Gastrocnemius medialis (tissue), 4 donors: ENCODE results near the gene PPP1R1A. TPM values are rescaled to one million over a fixed set of nuclear protein-coding genes. Genes with fewer than 3 reads are reported as not detected.

Experiments used
- ATAC-seq, 2 donors: fragments of 150-250 bp; one replicate each; pipeline ENCODE4 v1.9.1; 2016
- DNase-seq, 2 donors: peaks; one replicate each; pipeline ENCODE4 v3.0.0-alpha.2; 2019
- H3K27ac ChIP-seq, 4 donors: fragments of 200-600 bp; sonication (generic); 1 replicate in 1 of 4; 2 replicates in 3 of 4; pipeline ENCODE4 v1.5.1; 2016 to 2018; ENCODE audit warnings: mild to moderate bottlenecking in 2 of 4, moderate library complexity in 1 of 4
- H3K27me3 ChIP-seq, 3 donors: fragments of 200-600 bp; sonication (generic) in 2 of 3; 1 replicate in 1 of 3; 2 replicates in 2 of 3; pipeline versions ENCODE4 v1.5.1 to v1.6.0; 2016 to 2019; ENCODE audit warnings: mild to moderate bottlenecking in 1 of 3, moderate library complexity in 1 of 3
- H3K36me3 ChIP-seq, 2 donors: fragments of 200-600 bp; sonication (generic) in 1 of 2; one replicate each; pipeline ENCODE4 v1.5.1; 2017 to 2018
- H3K4me1 ChIP-seq, 2 donors: fragments of 200-600 bp; sonication (generic) in 1 of 2; one replicate each; pipeline ENCODE4 v1.5.1; 2016 to 2017; ENCODE audit warnings: mild to moderate bottlenecking in 2 of 2
- H3K4me3 ChIP-seq, 4 donors: fragments of 200-600 bp; sonication (generic) in 3 of 4; 1 replicate in 1 of 4; 2 replicates in 3 of 4; pipeline ENCODE4 v1.5.1; 2016 to 2019; ENCODE audit warnings: mild to moderate bottlenecking in 2 of 4
- H3K9me3 ChIP-seq, 3 donors: fragments of 200-600 bp; sonication (generic) in 2 of 3; 1 replicate in 1 of 3; 2 replicates in 2 of 3; pipeline ENCODE4 v1.5.1; 2016 to 2019
- POLR2A ChIP-seq, 2 donors: fragments of 450-650 bp; IDR thresholded peaks; one replicate each; pipeline ENCODE4 v1.6.1; 2017; ENCODE audit warnings: antibody characterized with exemption in 2 of 2, mild to moderate bottlenecking in 2 of 2, moderate library complexity in 2 of 2
- in situ Hi-C, 4 donors: fragments of 200-750 bp; cut with MboI; loops; one replicate each; pipeline versions ENCODE4 v1.15.0 to v1.8.0; 2017; ENCODE audit warnings: low sequenced_read_pairs in 4 of 4
- intact Hi-C: fragments of 100-400 bp; cut with DNase I; formaldehyde crosslinking; loops from one replicate; pipeline ENCODE4 v1.15.1; 2023; ENCODE audit warnings: low total_unique reads
- total RNA-seq, 4 donors: library from RNA; depleted of rRNA; stranded (reverse); fragments of >200 nt; gene quantifications; one replicate each; pipeline versions ENCODE4 v1.1.0 to v1.2.3, GENCODE V29; 2016
- TF ChIP-seq, protein P1 (sequence below), 5 experiments: fragments of 450-650 bp in 3 of 5; fragments of 200-600 bp in 2 of 5; sonication (generic) in 2 of 5; IDR thresholded peaks in 4 of 5; conservative IDR thresholded peaks in 1 of 5; 1 replicate in 4 of 5; 2 replicates in 1 of 5; pipeline ENCODE4 v1.5.1; 2016 to 2019; ENCODE audit warnings: antibody characterized with exemption in 5 of 5, mild to moderate bottlenecking in 3 of 5, moderate library complexity in 3 of 5

Gene PPP1R1A
- total RNA-seq, 4 donors from 2014 or later = 209 to 312 (median 235) TPM

- no peak for ATAC-seq
These were observed 43.7 kb downstream of the PPP1R1A start for GRCh38 chr12:54544743-54545142.

DNA sequence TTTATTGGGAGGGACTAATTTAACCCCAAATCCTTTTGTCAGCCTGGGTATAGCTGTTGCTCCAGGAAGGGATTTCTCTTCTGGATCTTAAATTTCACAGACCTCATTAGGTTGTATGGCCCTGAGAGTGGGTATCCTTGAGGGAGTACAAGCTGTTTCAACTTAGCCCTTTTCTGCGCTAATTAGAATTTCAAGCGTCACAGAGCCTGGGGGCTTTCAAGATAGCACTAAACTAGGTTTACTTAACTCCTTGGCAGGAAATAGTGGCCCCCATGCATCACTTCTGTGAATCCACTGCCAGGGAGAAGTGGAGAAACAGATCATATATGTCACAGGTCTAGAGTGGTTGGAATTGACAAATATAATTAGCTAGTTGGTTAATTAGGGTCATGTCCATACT is 44.9 kb downstream of the PPP1R1A start:
- TF ChIP-seq, protein P1, sequence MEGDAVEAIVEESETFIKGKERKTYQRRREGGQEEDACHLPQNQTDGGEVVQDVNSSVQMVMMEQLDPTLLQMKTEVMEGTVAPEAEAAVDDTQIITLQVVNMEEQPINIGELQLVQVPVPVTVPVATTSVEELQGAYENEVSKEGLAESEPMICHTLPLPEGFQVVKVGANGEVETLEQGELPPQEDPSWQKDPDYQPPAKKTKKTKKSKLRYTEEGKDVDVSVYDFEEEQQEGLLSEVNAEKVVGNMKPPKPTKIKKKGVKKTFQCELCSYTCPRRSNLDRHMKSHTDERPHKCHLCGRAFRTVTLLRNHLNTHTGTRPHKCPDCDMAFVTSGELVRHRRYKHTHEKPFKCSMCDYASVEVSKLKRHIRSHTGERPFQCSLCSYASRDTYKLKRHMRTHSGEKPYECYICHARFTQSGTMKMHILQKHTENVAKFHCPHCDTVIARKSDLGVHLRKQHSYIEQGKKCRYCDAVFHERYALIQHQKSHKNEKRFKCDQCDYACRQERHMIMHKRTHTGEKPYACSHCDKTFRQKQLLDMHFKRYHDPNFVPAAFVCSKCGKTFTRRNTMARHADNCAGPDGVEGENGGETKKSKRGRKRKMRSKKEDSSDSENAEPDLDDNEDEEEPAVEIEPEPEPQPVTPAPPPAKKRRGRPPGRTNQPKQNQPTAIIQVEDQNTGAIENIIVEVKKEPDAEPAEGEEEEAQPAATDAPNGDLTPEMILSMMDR (IDR thresholded peaks at IDR 0.05 in 4 of 5, conservative IDR thresholded peaks at IDR 0.05 in 1 of 5) = no peak
- TF ChIP-seq POLR2A (IDR thresholded peaks at IDR 0.05) = no peak
- no peak for ATAC-seq
- no peaks in the 10 kb centered on the region for H3K36me3 ChIP-seq

More at GRCh38 chr12:54544743-54545142, 43.7 kb downstream of the PPP1R1A start:
- H3K4me1 ChIP-seq = peaks cover under 1 to 8% of the 10 kb centered on the region in 2 donors
- H3K36me3 ChIP-seq = no peaks in the 10 kb centered on the region
- TF ChIP-seq, protein P1 (IDR thresholded peaks at IDR 0.05 in 4 of 5, conservative IDR thresholded peaks at IDR 0.05 in 1 of 5) = no peak
- TF ChIP-seq POLR2A (IDR thresholded peaks at IDR 0.05) = no peak
- no peak for DNase-seq
- H3K27me3 ChIP-seq = peaks cover 0 to 4% (median under 1%) of the 10 kb centered on the region in 3 donors
- intact Hi-C loops (no loop called here), in situ Hi-C loops (no loop called here)
- H3K9me3 ChIP-seq = no peaks in the 10 kb centered on the region
- H3K4me3 ChIP-seq = no peak overlapping the region
- H3K27ac ChIP-seq = no peak overlapping the region

DNA sequence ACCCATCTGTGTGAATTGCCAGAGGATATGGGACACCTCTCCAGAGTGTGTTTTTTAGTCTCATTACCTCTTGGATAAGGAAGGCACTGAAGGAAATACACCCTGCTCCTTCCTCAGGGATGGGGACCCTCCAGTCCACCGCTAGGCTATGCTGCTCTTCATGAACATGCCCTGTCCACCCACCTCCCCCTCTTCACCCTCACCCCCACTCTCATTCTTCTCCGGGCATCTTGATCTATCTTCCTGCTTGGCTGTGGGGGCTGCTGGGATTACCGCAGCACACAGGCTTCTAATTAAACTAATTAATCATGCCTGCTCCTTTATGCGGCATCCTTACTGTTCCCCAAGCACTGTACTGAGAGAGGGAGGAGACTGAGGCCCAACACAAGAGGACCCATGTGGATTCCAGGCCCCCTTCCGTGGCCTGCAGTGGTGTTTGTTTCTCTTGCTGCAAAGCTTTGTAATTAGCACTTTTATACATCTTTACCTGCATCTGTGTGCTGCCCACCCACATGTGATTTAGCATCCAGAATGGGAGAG is 46.6 kb downstream of the PPP1R1A start:
- ATAC-seq (no peak), DNase-seq (no peak)
- intact Hi-C loops (no loop called here), in situ Hi-C loops (no loop called here)
- Histone ChIP-seq H3K27me3 (no peaks in the 10 kb centered on the region), H3K4me3 (no peak overlapping the region), H3K36me3 (no peaks in the 10 kb centered on the region), H3K4me1 (no peaks in the 10 kb centered on the region), H3K9me3 (no peaks in the 10 kb centered on the region), H3K27ac (no peak overlapping the region)
- TF ChIP-seq, protein P1 (IDR thresholded peaks at IDR 0.05 in 4 of 5, conservative IDR thresholded peaks at IDR 0.05 in 1 of 5) = no peak
- no peak for TF ChIP-seq POLR2A (IDR thresholded peaks at IDR 0.05)

More for the DNA sequence above, 44.9 kb downstream of the PPP1R1A start:
- in situ Hi-C loops = no loop called here
- Histone ChIP-seq H3K27me3 (no peaks in the 10 kb centered on the region), H3K4me3 (no peak overlapping the region), H3K9me3 (no peaks in the 10 kb centered on the region), H3K27ac (no peak overlapping the region), H3K4me1 (no peaks in the 10 kb centered on the region)
- intact Hi-C loops = no loop called here
- DNase-seq = no peak

DNA sequence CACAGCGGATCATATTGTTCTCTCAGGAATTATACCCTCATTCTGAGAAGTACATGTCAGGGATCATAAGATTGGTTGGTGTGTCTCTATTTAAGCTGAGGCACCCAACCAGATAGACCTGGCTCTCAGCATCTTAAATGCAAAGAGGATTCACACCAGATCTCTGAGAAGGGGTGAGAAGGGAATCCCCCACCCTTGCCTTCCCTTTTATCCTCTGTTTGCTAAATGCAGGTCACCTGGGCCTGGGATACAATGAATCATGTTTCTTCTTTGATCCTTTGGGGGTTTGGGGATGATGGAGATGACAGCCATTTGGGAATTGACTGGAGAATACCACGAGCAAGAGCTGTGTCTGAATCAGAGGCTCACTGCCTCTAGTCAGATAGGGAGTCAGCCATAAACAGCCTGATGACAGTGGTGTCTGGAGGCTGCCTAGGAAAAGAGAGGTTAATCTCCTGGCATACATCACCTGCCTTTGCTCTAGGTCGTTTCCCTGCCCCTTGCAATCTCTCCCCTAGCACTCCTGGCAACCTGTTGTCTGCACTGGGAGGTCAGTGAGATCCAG is 50.2 kb downstream of the PPP1R1A start:
- H3K4me3 ChIP-seq = no peak overlapping the region
- H3K36me3 ChIP-seq = no peaks in the 10 kb centered on the region
- H3K27me3 ChIP-seq = peaks cover 0 to 3% (median 0%) of the 10 kb centered on the region in 3 donors
- no peak overlapping the region for H3K27ac ChIP-seq
- ATAC-seq (no peak), DNase-seq (no peak)
- in situ Hi-C loops = no loop called here
- intact Hi-C loops = no loop called here
- no peaks in the 10 kb centered on the region for H3K4me1 ChIP-seq
- no peaks in the 10 kb centered on the region for H3K9me3 ChIP-seq
- no peak for TF ChIP-seq POLR2A (IDR thresholded peaks at IDR 0.05)
- TF ChIP-seq, protein P1 (IDR thresholded peaks at IDR 0.05 in 4 of 5, conservative IDR thresholded peaks at IDR 0.05 in 1 of 5) = no peak
